Activated CD8-positive, alpha-beta memory T cell treated with anti-CD3 and anti-CD28 coated beads for 48 hours (primary cell): ENCODE measurements around the gene HAO1.

Experiments used
- DNase-seq, 3 experiments: peaks; one replicate each; pipeline ENCODE4 v3.0.0-alpha.2; 2020; ENCODE audit warnings: low read depth in 2 of 3, low spot score in 2 of 3

The HAO1 gene

DNA sequence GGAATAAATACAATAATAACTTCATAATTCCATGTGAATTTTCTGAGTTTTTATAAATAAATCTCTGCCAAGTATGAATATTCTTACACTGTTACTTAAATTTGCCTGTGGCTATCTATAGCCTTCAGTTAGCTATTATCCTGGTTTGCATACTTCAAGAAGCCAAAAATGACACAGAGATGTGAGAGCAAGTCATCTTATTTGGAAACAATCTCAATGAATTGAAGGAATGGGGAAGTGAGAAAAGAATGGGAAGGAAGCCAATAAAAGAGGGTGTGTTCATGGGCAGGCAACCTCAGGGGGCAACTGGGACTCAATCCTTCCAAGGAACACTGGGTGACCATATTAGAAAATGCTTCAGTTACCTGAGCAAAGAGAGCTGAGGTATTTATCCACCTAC, 9.9 kb downstream of the HAO1 start:
- no peak for DNase-seq

DNA sequence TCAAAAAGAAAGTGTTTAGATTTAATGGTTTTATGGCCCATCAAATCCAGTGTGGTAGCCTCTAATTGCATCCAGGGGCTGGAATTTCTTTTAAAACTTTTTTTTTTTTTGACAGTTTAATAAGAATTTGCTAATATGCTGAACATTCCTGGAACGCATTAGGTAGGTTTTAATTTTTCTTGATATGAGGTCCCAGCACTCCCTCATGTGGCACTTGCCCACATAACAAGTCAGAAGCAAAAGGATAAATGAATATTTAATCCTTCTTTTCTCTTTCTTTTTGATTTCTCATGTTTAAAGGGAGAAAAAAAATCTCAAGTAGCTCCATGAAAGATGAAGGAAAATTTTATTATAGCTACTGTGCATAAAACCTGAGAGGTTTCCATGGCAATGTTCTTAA, 13.5 kb downstream of the HAO1 start:
- DNase-seq: no peak

DNA sequence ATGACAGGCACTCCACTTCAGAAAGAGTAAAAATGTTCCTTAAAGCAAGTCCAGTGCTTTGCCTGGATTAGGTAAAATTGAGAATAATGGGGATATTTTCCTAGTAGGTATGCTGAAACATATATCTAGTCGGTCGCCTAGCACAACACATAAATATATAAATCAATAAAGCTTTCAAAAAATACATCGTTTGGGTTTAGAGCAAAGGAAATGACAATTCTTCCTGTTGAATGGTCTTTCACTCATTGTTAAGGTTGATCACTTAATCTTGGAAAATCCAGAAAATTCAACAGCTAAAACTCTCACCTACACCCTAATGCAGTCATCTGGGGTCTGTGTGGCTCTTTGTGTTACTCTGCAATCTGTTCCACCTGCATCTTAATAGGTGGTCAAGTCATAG, 13.9 kb downstream of the HAO1 start:
- DNase-seq: no peak

DNA sequence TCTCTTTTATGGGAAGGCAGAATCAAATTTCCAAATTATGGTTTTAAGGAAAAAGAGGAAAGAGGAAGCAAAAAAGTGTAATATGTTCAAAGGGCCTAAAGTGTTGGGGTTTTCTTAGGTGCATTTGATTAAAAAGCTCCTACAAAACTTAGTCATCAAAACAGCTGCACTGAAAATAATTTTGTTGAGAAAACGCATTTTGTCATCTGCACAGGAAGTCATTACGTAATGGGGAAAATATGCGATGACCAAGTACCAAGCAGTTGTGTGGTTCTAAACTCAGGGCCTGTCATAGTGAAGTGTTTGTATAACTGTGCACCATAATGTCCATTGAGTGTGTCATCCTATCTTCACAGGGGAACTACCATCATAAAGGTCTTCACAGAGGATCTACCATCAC, 15.6 kb downstream of the HAO1 start:
- DNase-seq: no peak

DNA sequence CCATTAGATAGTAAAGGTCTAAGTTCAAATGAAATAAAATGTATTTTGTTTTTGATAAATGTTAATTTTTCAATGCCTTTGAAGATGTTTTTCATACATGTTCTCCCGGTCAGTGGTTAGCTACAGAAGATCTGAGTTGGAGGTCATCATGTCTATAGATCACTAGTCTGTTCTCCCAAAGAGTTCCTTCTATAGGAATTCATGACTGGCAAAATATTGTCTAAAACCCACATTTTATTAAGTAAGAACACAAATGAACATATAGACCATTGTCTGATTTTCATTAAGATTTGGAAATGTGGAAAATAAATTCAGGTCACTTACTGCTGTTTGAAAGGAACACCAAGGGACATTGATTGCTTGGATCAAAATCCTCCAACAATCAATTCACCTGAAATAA, 23.6 kb downstream of the HAO1 start:
- DNase-seq: no peak

DNA sequence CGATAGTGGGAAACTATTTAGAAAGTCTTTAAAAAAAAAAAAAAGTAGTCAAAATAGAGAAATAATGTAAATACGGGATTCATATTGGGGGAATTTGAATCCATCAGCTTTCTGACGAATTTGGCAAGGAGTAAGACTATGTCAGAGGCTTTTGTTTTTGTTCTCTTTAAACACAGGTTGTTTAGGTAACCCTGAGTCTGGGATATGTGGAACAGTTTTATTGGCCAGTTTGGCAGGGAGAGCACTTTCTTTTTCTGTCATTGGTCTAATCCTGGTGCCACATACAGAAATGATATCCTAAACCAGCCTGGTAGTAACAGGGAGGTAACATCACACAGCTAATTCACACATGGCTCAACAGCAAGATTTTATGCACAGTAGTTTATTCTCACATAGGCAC, 27.7 kb downstream of the HAO1 start:
- DNase-seq: no peak

DNA sequence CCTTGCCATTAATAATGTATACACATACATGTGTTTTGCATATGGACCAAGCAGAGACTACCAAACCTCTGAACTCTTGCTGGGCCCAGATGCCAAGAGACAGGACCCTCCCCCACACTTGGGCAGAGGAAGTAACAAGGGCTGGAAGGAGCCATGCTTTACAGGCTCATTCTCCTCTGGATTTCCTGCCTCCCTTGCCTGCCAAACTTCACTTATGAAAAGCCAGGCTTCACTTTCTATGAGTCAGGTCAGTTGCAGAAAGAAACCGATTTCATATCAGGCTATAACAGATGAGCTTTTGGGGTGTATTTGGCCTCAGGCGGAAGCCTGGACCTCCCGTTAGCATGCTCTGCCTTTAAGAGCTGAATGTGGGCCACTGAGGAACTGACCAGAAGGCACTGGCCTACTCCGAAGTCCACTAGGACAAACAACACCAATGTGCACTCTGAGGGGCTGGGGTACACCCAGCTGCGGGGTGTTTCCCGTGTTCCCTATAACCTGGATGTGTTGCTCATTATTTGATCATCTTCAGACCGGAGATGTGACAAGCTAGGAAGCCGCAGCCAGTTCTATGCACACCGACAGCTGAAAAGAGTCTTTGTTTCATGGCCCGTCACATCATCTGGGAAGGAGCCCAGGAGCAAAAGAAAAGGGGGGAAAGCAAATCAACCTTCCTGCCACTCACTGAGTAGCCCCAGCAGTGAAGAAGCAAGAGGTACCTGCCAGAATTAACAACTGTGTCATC, 28.5 kb downstream of the HAO1 start:
- no peak for DNase-seq

DNA sequence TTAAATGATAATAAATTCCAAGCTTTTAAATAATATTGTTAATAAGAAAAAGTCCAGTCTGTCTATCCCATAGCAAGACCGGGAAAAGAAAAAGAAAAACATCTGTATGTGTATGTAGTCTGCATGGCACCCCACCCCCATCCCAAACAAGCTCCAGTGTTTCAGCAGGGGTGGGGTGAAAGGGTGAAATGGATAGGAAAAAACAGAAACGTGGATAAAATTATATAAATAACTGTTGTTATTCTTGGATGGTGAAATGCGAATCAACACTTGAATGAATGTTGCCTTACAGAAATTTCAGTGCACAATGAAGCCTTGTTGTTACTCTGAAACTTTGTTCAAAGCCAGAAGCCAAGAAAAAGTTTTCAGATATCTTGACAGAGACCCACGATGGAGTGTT, 31.4 kb downstream of the HAO1 start:
- DNase-seq: no peak

DNA sequence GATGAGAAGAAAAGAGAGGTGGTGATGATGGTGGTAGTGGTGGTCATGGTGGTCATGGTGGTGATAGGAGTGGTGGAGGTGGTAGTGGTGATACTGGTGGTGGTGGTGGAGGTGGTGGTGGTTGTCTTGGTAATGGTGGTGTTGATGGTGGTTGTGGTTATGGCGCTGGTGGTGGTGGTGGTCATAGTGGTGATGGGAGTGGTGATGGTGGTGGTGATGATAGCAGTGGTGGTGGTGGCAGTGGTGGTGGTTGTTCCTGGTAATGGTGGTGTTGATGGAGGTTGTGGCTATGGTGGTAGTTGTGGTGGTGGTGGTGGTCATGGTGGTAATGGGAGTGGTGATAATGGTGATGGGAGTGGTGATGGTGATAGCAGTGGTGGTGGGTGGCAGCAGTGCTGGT, 36.8 kb downstream of the HAO1 start:
- DNase-seq: no peak

DNA sequence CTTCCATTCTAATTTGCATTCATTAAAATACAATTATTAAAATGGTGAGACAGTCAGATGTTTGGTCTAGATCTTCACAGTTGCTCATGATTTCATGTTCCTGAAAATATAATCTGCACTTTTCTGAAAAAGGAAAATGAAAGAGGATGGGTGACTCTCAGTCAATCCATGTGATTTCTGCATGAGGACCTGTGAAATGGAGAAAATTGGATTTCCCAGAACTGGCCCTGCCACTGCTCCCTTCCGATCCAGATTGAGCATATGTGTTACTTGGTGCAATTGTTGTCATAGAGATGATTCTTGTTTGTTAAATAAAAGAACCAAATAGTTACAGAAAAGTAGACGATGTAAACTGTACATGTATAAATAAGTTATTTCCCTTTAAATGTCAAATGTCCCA, 37.4 kb downstream of the HAO1 start:
- DNase-seq: no peak

DNA sequence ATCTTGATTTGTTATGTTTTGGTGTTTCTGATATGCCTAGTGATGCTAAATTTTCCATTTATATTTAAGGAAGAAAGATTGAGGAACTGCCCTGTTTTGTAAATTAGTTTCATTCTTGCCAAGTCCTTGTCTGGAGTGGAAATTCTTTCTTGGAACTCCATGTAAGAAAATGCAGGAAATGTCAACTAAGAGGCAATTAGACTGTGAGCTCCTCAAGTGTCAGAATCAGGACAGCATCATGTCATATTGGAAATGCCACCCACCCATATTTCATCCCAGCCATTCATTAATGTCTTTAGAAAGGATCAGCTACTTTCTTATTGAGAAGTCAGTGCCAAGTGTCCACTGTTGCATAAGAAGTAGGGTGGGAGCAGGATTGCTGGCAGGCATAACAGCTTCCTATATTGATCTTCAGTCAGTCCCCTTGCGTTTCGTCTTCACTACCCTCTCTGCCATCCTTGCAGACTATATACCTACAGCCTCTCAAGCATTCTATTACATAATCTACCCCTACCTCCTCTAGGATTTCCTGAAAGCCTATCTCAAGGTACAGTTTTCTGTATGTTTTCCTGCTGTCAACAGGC, 42.4 kb downstream of the HAO1 start:
- no peak for DNase-seq

DNA sequence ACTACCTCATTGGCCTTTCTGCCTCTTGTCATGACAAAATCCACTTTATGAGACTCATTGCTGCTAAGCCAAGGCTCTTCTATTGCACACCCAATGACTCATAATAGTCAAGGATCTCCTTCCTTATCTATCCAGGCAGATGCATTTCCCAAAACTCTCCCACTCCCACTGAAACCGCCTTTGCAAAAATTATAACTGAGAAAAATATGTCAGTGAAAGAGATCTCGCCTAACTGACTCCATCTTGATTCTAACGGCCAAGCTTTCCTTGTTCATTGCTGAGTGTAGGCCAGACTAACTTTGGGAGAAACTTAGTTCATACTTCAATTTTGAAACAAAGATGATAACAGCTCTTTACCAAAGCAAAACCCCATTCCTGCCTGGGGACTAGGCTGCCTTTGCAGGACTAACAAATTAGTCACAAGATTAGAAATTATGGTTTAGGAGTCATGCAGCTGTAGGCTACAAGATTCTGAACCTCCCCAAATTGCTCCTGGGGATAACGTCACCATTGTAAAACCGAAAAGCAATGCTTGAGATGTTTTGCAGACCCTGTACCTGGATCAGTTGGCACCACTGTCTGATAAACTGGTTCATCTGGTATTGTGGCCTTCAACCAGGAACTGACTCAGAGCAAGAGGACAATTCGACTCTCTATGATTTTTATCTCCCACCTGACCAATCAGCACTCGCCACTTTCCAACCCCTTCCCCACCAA, 47.1 kb downstream of the HAO1 start:
- no peak for DNase-seq

DNA sequence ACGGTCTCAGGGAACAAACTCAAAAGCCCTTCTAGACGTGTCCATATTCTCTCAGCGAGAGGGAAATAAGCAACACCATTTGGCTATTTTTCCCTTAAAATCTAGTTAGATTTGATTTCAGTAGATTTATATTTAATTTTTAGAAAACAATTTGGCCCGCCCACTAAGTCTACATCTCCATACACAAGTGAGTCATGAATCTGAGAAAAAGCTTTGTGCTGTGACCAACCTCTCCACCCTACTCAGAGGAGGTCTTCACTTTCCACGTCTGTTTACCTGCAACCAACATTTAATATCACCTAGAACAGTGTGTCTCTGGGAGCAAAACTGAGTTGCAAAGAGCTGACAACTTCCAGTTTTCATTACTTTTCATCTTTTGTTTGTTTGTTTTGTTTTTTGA, 48.6 kb downstream of the HAO1 start:
- DNase-seq: no peak

DNA sequence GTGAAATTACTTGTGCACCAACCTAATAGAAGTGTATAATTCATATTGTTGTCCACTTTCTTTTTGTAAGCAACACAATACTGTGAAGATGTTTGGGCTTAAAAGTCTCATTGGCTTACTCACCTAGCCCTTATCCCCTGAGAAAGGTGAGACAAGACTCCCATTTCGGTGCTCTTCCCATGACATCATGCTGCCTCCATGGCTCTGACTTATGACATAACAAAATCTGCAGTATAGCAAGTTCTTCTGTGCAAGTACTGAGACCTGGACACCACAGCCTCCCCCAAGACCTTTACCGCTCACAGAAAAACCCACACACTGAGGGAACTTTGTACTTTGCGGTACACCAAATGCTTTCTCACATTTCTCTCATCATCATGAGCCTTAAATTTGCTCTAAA, 50.5 kb downstream of the HAO1 start:
- no peak for DNase-seq

DNA sequence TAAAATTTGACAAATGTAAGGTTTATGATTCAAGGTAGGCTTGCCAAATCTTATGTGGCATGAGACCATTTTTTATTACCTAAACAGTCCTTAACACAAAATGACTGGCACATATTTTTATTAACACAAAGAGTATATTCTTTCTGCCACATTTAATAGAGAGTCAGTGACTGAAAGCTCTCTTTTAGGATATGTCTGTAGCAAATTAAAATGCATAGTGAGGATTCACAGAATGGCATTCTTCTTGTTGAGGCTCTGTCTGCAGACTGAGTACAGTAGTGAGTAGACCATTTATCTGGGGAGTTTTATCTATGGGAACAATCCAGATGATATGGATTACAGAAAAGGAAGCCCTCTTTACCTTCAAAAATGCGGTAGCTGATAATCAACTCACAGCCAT, 56.5 kb downstream of the HAO1 start:
- DNase-seq: no peak

DNA sequence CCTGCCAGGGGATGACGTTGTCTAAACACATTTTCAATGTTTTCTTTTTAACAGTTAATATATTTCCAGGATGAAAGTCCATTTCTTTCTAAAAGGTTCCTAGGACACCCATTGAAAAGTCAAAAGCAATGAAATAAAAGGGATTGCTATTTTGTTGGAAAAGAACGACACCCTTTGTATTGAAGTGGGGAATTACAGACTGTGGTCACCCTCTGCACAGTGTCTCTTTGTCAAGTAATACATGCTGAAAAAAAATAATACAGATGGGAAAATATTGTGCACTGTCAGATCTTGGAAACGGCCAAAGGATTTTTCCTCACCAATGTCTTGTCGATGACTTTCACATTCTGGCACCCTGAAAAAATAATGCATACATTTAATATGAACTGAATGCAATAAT, 56.9 kb downstream of the HAO1 start:
- DNase-seq: no peak

DNA sequence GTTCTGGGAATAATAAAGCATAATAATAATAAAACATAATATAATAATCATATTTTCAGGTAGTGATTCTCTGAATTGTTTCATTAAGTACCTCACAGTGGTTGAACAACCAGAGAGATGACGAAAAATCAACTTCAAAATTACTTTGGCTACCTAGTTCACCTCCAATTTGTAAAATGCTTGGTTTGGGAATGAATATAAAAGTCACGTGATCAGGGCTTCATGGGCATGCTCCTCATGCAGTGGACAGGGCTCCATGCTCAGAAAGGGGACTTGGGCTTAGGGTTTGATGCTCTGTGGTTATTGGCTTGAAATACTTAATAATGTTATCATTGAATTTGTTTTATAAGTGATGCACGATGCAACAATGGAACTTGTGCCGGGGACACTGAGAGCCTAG, 58.2 kb downstream of the HAO1 start:
- no peak for DNase-seq

DNA sequence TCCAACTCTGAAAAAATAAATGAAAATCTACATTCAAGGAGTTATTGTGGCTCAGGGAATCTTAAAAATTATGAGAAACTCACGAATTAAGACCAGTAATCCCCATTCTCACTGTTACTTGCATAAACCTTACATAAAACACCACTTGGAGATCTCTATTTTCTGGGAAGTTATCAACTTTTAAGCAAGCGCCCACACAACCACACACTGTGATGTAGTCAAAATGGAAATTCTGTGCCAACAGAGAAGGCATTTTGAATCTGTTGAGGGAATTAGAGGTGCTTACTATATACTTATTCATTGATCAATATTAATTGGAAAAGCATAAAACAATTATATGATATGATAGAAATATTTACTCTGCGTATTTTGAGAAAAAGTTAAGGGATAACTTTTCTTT, 58.7 kb downstream of the HAO1 start:
- DNase-seq: no peak

DNA sequence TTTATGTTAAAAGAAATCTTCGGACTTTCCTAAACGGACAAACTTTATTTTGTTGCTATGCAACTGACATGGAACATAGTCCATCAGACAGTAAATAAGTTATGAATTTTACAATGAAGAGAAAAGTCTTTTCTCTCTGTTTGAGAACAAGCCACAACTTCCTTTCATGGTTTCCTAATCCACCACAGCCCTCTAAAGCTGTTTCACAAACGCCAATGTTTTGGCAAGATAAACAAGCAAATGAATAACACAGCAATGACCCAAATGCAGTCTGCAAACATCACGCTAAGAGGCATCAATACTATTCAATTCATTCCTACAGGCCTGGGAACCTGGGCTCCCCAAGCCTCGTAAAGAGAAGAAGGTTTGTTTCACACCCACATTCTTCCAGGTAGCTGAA, 60.4 kb downstream of the HAO1 start:
- DNase-seq: no peak

DNA sequence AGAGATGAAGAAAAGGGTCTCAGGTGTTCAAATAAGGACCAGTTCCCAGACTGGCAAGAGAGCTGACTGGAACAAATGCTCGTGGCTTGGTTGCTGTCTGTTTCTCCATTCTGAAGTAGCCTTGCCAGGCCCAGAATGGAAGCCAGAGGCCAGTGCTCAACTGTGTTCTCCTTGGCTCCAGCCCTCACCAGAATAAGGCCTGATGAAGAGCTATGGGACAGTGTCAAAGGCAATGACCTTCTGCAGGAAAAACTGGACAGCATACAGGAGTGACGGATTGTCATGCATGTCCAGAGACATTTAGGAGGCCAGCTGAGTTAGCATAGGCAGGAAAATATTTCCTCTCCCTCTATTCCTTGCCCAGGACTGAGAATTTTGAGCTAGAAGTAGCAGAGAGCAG, 72.2 kb downstream of the HAO1 start:
- DNase-seq: no peak

DNA sequence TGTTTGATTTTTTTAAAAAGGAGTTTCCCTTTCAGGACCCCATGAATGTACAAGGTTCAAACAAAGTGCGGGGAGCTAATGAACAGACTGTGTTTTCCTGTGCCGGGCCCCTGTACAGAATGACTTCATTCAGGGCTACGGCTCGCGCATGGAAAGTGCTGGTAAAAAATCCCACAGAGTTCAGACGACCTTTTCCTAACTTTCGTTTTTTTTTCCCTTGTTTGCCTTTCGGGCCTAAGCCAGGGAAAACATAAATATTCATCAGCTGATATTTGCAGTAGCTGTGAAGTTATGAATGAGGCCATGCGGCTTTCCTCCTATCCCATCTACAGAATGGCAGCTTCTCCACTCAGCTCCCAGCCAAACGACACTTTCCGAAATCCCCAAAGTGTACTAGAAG, 74.0 kb downstream of the HAO1 start:
- DNase-seq: no peak

DNA sequence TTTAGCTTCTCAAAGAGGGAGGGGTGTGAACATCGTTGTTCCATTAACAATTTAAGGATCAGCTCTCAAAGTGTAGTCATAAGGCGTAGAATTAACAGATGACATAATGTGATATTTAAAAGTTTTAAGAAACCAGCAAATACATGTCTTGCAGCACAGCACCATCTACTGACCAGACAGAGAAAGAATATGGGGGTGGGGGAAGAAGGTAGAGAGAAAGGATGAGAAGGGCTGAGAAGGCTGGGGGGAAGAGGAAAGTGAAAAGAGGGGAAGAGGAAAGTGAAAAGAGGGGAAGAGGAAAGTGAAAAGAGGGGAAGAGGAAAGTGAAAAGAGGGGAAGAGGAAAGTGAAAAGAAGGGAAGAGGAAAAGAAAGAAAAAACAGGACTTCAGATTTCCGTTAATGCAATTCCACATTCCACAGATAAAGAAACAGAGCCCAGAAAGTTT, 80.9 kb downstream of the HAO1 start:
- no peak for DNase-seq
